GM19328 (cell line): Measurements from ENCODE around the gene SUMF1.

Experiments used
- ATAC-seq: cut with Tn5 transposase; IDR thresholded peaks from one replicate; pipeline ENCODE4 v1.9.1; 2021; ENCODE audit warnings: mild to moderate bottlenecking, moderate library complexity; ENCODE audit not compliant: unreplicated experiment

Gene SUMF1

GRCh38 chr3:4418156-4418555 lies 48.9 kb downstream of the SUMF1 start:
- no peak for ATAC-seq

- ATAC-seq, result no peak
These were observed 49.6 kb downstream of the SUMF1 start for GRCh38 chr3:4417449-4417848.

GRCh38 chr3:4416961-4417360 lies 50.1 kb downstream of the SUMF1 start:
- no peak for ATAC-seq

GRCh38 chr3:4416427-4416945 lies 50.6 kb downstream of the SUMF1 start:
- no peak for ATAC-seq

- no peak for ATAC-seq
These were observed 53.6 kb downstream of the SUMF1 start for GRCh38 chr3:4413467-4413866.

- no peak for ATAC-seq
These were observed 55.2 kb downstream of the SUMF1 start for GRCh38 chr3:4411833-4412232.

GRCh38 chr3:4411236-4411635 lies 55.8 kb downstream of the SUMF1 start:
- no peak for ATAC-seq

GRCh38 chr3:4410606-4411005 lies 56.5 kb downstream of the SUMF1 start:
- ATAC-seq, result no peak

GRCh38 chr3:4409971-4410573 lies 57.0 kb downstream of the SUMF1 start:
- no peak for ATAC-seq

- no peak for ATAC-seq
These were observed 57.7 kb downstream of the SUMF1 start for GRCh38 chr3:4409415-4409814.

- ATAC-seq, result no peak
These were observed 58.1 kb downstream of the SUMF1 start for GRCh38 chr3:4408958-4409357.

- no peak for ATAC-seq
These were observed 59.1 kb downstream of the SUMF1 start for GRCh38 chr3:4407941-4408340.

GRCh38 chr3:4406746-4407568 lies 60.1 kb downstream of the SUMF1 start:
- ATAC-seq, result no peak

GRCh38 chr3:4404881-4405280 lies 62.2 kb downstream of the SUMF1 start:
- no peak for ATAC-seq

GRCh38 chr3:4401441-4401840 lies 65.6 kb downstream of the SUMF1 start:
- no peak for ATAC-seq

- ATAC-seq, result no peak
These were observed 67.6 kb downstream of the SUMF1 start for GRCh38 chr3:4399476-4399875.

GRCh38 chr3:4398941-4399245 lies 68.2 kb downstream of the SUMF1 start:
- ATAC-seq, result no peak

GRCh38 chr3:4398120-4398940 lies 68.7 kb downstream of the SUMF1 start:
- no peak for ATAC-seq

- ATAC-seq, result no peak
These were observed 69.6 kb downstream of the SUMF1 start for GRCh38 chr3:4397466-4397865.

- no peak for ATAC-seq
These were observed 70.5 kb downstream of the SUMF1 start for GRCh38 chr3:4396542-4396941.

GRCh38 chr3:4396006-4396405 lies 71.1 kb downstream of the SUMF1 start:
- no peak for ATAC-seq

GRCh38 chr3:4395448-4395847 lies 71.6 kb downstream of the SUMF1 start:
- no peak for ATAC-seq
